Astrocyte of the cerebellum (primary cell): ENCODE measurements around the gene TRIM8.

Source experiments
- DNase-seq: peaks from one replicate; pipeline ENCODE4 v3.0.0-alpha.2; 2011; ENCODE audit warnings: low read depth
- H3K4me3 ChIP-seq: 2 replicates; pipeline ENCODE4 v1.5.1; 2011; ENCODE audit warnings: mild to moderate bottlenecking, low read depth, low read length, moderate library complexity
- CTCF ChIP-seq: IDR thresholded peaks from 2 replicates; pipeline ENCODE4 v1.5.1; 2012; ENCODE audit warnings: low read length, low read depth, moderate library complexity, mild to moderate bottlenecking; ENCODE audit errors: missing control alignments
- in situ Hi-C: cut with HindIII; loops from 2 replicates; pipeline ENCODE4 v1.10.0; 2017; ENCODE audit warnings: low sequenced_read_pairs

The TRIM8 gene

GRCh38 chr10:102613785-102614184 is 30.5 kb upstream of the TRIM8 start:
- in situ Hi-C loops: no loop called here
- no peak for TF ChIP-seq CTCF
- H3K4me3 ChIP-seq: no peak overlapping the region
- DNase-seq: no peak

GRCh38 chr10:102614888-102615287 is 29.4 kb upstream of the TRIM8 start:
- in situ Hi-C loops: no loop called here
- DNase-seq: no peak
- no peak for TF ChIP-seq CTCF
- no peak overlapping the region for H3K4me3 ChIP-seq

GRCh38 chr10:102615361-102615760 is 28.9 kb upstream of the TRIM8 start:
- no peak for DNase-seq

GRCh38 chr10:102616066-102616770 is 28.1 kb upstream of the TRIM8 start:
- in situ Hi-C loops: no loop called here

More at GRCh38 chr10:102615361-102615760, 28.9 kb upstream of the TRIM8 start:
- peak; percentile 47 for TF ChIP-seq CTCF
- H3K4me3 ChIP-seq: no peak overlapping the region
- in situ Hi-C loops: no loop called here

GRCh38 chr10:102617041-102617440 is 27.2 kb upstream of the TRIM8 start:
- no peak for TF ChIP-seq CTCF
- H3K4me3 ChIP-seq: no peak overlapping the region
- in situ Hi-C loops: no loop called here
- no peak for DNase-seq

More at GRCh38 chr10:102616066-102616770, 28.1 kb upstream of the TRIM8 start:
- no peak overlapping the region for H3K4me3 ChIP-seq
- no peak for TF ChIP-seq CTCF
- no peak for DNase-seq

GRCh38 chr10:102617816-102618215 is 26.5 kb upstream of the TRIM8 start:
- DNase-seq: no peak
- no peak overlapping the region for H3K4me3 ChIP-seq
- in situ Hi-C loops: no loop called here
- no peak for TF ChIP-seq CTCF
